Colonic mucosa (tissue), 4 donors: ENCODE measurements around the gene CRTC1. TPM values are rescaled to one million over a fixed set of nuclear protein-coding genes. Genes with fewer than 3 reads are reported as not detected.

Source experiments
- DNase-seq: peaks from one replicate; pipeline ENCODE4 v3.0.0-alpha.2; 2020
- H3K27ac ChIP-seq: fragments of 200-600 bp; one replicate; pipeline ENCODE4 v1.8.0; 2021
- H3K27me3 ChIP-seq: fragments of 200-600 bp; one replicate; pipeline ENCODE4 v1.8.0; 2021
- H3K36me3 ChIP-seq: fragments of 200-600 bp; one replicate; pipeline ENCODE4 v1.8.0; 2021
- H3K4me1 ChIP-seq: fragments of 200-600 bp; one replicate; pipeline ENCODE4 v1.8.0; 2021; ENCODE audit warnings: mild to moderate bottlenecking
- H3K4me3 ChIP-seq: fragments of 200-600 bp; one replicate; pipeline ENCODE4 v1.8.0; 2021
- H3K9ac ChIP-seq, 2 donors: one replicate each; pipeline ENCODE4 v1.7.0; 2013; ENCODE audit warnings: control low read depth in 2 of 2, low read depth in 2 of 2, low read length in 2 of 2
- H3K9me3 ChIP-seq: fragments of 200-600 bp; one replicate; pipeline ENCODE4 v1.8.0; 2021
- intact Hi-C: fragments of 100-400 bp; cut with DNase I; formaldehyde crosslinking; loops from one replicate; pipeline ENCODE4 v1.14.1; 2022
- total RNA-seq, 2 donors: library from RNA; stranded (reverse); fragmentation: NEBNext Ultra II Directional in 1 of 2; extraction: Animal tissue kit (Norgen Biotek cat#: 25700) in 1 of 2; gene quantifications; one replicate each; pipeline ENCODE4 v1.2.1, GENCODE V29; 2021
- TF ChIP-seq, protein P1 (sequence below): fragments of 200-600 bp; IDR thresholded peaks from one replicate; pipeline ENCODE4 v1.8.0; 2022; ENCODE audit warnings: antibody characterized with exemption, mild to moderate bottlenecking
- donor health status: healthy.
- donor health status: DM: no; HTN: no; CAD: no.
- donor health status: DM: no; HTN: no; CAD: no.

CRTC1 gene
- total RNA-seq, 2 donors from 2014 or later: 7.6 to 10.3 TPM

DNA sequence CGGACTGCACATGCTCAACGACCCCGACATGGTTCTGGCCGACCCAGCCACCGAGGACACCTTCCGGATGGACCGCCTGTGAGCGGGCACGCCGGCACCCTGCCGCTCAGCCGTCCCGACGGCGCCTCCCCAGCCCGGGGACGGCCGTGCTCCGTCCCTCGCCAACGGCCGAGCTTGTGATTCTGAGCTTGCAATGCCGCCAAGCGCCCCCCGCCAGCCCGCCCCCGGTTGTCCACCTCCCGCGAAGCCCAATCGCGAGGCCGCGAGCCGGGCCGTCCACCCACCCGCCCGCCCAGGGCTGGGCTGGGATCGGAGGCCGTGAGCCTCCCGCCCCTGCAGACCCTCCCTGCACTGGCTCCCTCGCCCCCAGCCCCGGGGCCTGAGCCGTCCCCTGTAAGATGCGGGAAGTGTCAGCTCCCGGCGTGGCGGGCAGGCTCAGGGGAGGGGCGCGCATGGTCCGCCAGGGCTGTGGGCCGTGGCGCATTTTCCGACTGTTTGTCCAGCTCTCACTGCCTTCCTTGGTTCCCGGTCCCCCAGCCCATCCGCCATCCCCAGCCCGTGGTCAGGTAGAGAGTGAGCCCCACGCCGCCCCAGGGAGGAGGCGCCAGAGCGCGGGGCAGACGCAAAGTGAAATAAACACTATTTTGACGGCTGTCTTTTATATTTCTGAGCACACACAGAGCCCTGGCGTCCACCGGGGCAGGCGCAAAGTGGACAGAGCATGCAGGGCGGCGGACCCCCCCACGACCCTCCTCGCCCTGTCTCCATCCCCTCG is 94.0 kb downstream of the CRTC1 start:
- intact Hi-C loops: no loop called here
- Histone ChIP-seq H3K9me3 (no peaks in the 10 kb centered on the region), H3K9ac (no peak overlapping the region), H3K36me3 (no peaks in the 10 kb centered on the region), H3K4me3 (no peak overlapping the region), H3K27me3 (no peaks in the 10 kb centered on the region), H3K4me1 (no peaks in the 10 kb centered on the region), H3K27ac (no peak overlapping the region)
- no peak for DNase-seq
- TF ChIP-seq, protein P1, sequence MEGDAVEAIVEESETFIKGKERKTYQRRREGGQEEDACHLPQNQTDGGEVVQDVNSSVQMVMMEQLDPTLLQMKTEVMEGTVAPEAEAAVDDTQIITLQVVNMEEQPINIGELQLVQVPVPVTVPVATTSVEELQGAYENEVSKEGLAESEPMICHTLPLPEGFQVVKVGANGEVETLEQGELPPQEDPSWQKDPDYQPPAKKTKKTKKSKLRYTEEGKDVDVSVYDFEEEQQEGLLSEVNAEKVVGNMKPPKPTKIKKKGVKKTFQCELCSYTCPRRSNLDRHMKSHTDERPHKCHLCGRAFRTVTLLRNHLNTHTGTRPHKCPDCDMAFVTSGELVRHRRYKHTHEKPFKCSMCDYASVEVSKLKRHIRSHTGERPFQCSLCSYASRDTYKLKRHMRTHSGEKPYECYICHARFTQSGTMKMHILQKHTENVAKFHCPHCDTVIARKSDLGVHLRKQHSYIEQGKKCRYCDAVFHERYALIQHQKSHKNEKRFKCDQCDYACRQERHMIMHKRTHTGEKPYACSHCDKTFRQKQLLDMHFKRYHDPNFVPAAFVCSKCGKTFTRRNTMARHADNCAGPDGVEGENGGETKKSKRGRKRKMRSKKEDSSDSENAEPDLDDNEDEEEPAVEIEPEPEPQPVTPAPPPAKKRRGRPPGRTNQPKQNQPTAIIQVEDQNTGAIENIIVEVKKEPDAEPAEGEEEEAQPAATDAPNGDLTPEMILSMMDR: no peak

DNA sequence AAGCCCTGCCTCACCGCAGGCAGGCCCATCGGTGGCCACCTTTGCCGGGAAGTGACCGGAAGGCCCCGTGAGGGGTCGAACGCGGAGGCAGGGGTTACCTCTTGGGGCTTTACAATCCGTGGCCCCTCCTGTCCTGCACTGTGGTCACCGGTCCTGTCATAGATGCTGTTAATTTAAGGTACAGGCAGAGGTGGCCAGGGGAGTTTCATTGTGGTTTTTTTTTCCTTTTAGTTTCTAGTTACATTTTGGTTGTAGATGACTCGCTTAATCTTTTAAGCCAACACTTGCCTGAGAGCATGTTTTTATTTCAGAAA is 94.6 kb downstream of the CRTC1 start:
- H3K4me3 ChIP-seq: no peak overlapping the region
- no peaks in the 10 kb centered on the region for H3K27me3 ChIP-seq
- H3K9me3 ChIP-seq: no peaks in the 10 kb centered on the region
- DNase-seq: no peak
- H3K4me1 ChIP-seq: no peaks in the 10 kb centered on the region
- no peak overlapping the region for H3K9ac ChIP-seq
- TF ChIP-seq, protein P1: no peak
- no peaks in the 10 kb centered on the region for H3K36me3 ChIP-seq
- no peak overlapping the region for H3K27ac ChIP-seq
- intact Hi-C loops: no loop called here

DNA sequence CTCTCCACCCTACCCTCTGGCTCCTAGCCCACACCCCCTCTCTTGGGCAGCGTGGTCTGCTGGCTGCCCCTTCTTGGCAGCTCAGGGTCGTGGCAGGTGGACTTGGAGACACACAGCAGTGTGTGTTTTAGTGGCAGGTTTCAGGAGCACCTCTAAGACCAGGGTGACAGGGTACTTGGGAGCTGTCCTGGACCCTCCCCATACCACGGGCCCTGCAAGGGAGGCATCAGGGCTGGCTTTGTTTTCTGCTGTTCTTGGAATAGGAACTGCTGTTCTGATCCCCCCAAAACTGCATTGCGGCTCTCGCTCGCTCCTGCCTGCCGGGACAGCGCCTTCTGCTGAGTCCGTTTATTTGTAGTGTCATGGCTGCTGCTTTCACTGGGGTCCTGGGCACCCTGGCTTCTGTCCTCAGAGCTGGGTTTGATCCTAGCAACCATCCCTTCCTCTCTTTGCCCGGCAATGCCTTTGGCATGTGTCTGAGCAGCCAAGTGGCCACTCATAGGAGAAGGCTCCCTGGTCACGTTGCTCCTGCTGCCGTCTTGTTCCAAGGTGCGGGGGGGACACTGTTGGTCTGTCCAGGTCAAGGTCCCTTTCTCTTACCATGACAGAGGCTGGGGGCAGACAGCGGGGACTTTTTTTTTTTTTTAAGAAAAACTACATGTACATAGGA is 95.5 kb downstream of the CRTC1 start:
- Histone ChIP-seq H3K36me3 (no peaks in the 10 kb centered on the region), H3K27me3 (no peaks in the 10 kb centered on the region), H3K9me3 (no peaks in the 10 kb centered on the region), H3K9ac (no peak overlapping the region), H3K4me3 (no peak overlapping the region), H3K4me1 (no peaks in the 10 kb centered on the region), H3K27ac (no peak overlapping the region)
- intact Hi-C loops: no loop called here
- TF ChIP-seq, protein P1: no peak
- no peak for DNase-seq

DNA sequence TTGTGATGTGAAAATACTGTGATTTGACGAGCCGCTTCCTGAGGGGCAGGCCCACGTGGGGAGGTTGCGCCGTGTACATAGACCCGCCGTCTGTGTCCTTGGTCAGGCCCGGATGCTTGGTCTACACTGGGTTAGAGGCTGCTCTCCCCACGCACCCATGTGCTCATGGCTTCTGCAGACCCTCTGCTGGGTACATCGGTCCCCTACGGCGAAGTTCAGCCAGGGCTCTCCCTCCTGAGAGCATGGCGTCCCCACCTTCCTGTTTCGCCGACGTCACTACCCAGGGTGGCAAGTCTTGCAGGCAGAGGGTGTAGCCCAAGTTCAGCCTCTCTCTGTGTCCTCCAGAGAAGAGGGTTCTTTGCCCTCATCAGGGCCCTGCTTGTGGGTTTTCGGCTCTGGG is 96.6 kb downstream of the CRTC1 start:
- TF ChIP-seq, protein P1: no peak
- Histone ChIP-seq H3K9ac (no peak overlapping the region), H3K4me1 (no peaks in the 10 kb centered on the region), H3K27ac (no peak overlapping the region), H3K4me3 (no peak overlapping the region), H3K9me3 (no peaks in the 10 kb centered on the region), H3K27me3 (no peaks in the 10 kb centered on the region), H3K36me3 (no peaks in the 10 kb centered on the region)
- intact Hi-C loops: no loop called here
- no peak for DNase-seq

DNA sequence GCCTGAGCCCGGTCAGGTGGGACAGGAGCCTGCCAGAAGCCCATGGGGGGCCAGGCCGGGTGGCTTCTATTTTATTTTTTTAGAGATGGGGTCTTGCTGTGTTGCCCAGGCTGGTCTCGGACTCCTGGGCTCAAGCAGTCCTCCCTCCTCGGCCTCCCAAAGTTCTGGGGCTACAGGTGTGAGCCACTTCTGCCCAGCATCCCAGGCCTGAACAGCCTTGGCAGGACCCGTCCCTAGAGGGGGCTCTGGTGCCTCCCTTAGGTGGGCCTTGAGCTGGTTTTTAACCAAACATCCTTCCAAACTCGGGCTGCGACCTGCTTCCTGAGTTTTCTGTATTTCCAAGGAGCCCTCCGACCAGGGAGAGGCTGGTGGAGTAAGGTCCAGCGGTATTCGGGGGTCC is 97.2 kb downstream of the CRTC1 start:
- peaks cover 3% of the 10 kb centered on the region for H3K27me3 ChIP-seq
- DNase-seq: no peak
- intact Hi-C loops: no loop called here
- H3K9me3 ChIP-seq: no peaks in the 10 kb centered on the region
- H3K36me3 ChIP-seq: no peaks in the 10 kb centered on the region
- no peaks in the 10 kb centered on the region for H3K4me1 ChIP-seq
- H3K27ac ChIP-seq: no peak overlapping the region
- TF ChIP-seq, protein P1: no peak
- no peak overlapping the region for H3K9ac ChIP-seq
- no peak overlapping the region for H3K4me3 ChIP-seq
